ENCODE measurements around the gene BCL2L2.

Gene BCL2L2

DNA sequence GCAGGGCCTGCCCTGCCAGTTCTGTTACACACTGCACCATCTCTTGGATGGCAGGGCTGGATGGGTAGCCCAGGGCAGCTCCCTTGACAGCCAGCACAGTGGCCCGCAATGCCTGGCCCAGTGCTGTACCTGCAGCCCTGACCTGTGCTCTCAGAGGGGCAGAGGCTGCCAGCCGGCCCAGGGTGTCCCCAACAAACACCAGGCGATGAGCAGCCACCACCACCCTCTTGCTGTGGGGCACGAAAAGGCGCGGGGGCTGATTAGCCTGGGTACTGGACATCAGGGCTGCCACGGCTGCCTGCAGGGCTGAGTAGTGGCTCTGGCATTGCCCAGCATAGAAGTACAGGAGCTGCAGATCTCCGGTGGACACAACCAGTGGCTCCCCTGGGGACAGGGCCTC lies 50.6 kb downstream of the BCL2L2 start:
- no peak for DNase-seq

DNA sequence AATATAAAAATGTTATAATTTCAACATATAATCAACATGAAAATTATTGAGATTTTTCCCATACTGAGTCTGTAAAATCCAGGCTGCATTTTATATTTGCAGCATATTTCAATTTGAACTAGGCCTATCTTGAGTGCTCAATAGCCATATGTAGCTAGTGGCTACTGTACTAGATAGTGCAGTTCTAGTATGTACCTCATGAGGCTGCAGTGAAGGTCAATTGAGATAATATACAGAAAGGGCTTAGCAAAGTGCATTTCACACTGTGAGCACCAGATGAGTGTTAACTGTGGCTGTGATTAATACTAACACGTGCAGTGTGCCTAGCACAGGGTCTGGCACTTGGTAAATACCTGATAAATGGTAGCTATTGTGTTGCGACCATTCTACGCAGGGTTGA lies 51.4 kb downstream of the BCL2L2 start:
- DNase-seq = no peak

DNA sequence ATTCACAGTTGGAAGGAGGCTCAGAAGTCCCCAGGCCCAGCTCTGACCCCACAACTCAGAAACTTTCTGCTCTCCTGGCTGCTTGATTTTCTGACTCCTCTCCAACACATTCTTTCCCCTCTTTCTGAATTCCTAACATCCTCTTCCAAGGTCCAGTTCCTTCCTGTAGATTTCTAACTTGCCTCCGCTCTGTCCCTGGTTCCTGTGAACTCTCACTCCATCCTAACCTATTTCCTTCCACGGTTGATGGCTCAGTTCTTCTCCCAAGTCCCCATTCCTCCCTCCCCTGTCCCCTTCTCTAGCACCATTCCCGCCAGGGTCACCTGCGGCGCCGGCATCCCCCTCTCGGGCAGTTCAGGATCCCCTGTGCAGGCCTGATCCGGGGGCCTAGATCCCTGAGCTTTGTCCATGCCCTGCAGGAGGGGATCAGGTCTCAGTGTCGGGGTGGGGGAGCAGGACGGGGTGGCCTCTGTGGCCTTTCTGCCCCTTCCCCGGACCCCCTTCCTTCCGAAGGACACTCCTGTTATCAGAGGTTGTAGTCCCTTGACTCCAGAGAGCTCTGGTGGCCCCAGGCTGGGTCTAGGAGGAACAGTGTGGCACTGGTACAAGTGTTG lies 52.0 kb downstream of the BCL2L2 start:
- no peak for DNase-seq

DNA sequence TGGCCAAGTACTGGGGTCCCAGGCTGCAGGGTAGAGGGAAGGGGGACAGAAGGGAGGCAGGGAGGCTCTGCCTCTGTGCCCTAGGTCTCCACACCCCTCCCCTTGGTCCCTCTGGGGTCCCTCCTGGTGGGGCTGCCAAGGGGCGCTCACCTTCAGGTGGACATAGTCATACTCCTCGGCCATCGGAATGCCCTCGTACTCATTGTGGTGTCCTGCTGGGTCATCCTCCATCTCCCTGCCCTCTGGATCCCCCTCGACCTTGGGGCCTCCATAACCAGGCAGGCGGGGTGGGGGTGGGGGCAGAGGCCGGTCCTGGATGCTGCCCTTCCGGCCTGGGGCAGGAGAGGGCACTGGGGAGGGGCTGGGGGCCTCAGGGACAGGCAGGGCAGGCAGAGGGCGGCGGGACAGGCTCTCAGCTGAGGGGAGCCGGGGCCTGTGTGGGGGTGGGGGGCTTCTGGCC lies 52.6 kb downstream of the BCL2L2 start:
- no peak for DNase-seq

DNA sequence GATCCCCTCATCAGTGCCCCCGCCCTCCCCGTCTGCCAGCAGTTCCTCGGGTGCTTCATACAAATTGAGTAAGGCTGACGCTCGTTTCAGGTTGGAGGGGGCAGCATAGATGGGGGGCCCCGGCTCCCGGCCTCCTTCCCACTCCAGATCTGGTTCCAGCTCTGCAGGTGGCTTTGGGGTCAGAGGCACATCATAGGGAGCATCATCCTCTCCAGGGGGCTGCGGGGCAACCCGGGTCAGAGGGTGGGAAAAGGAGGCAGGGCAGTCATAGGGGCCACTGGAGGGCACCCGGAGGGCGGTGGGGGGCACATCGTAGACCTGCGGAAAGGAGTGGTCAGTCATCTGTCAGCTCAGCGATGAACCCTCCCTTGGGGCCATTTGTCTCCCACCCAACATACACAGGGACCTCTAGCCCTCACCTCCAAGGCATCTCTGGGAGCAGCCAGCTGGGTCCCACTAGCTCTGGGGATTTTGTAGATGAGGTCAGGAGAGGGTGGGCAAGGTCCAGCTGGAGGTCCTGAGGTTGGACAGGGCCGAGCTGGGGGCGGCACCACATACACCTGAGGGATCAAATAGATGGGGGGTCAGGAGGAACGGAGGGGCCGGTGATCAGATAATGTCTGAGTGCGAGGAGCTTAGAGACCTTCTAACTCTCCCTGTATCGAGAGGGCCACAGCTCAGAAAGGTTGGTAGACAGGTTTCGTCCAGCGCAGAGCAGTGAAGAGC lies 53.3 kb downstream of the BCL2L2 start:
- no peak for DNase-seq

DNA sequence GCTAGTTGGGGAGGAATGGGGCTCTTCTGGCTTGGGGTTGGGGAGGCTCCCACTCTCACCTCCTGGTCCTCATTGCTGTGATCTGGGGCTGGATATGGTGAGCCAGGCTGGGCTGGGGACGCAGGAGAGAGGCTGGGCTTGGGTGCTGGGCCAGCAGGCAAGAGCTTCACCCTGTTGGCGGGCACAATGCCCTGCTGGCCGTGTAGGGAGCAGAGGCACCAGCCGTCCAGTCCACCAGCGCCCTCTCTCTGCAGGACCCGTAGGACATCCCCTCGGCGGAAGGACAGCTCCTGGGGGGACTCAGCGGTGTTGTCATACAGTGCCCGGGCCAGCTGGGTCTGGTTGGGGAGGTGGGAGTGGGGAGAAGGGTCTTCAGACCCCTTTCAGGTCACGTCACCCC lies 53.9 kb downstream of the BCL2L2 start:
- DNase-seq = no peak

DNA sequence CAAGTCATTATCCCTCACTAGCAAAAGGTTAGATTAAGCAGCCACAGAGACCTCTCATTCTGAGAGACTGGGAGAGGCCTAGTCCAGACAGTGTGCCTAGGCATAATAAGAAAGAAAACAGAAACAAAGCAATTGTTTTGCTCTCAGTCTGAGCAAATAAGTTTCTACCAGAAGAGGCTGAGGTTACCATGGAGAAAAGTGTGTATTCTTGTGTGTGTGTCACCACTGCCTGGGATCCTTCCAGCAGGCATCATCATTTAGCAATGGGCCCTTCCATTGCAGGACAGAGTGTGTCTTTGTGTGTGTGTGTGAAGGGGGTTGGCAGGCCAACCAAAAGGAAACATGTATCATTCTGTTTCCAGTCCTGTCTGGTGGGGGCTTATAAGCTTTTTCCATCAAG lies 54.7 kb downstream of the BCL2L2 start:
- no peak for DNase-seq

All from NCI-H446 (cell line).